GM13976 (cell line): ENCODE results near the gene NCR3LG1.
A peak's percentile ranks its signal among the peaks of the same experiment; 100 is the strongest.

Experiments
- DNase-seq: peaks from one replicate; pipeline ENCODE4 v3.0.0; 2012; ENCODE audit warnings: low spot score
- in situ Hi-C: fragments of 300-500 bp; cut with MboI; formaldehyde crosslinking; loops from one replicate; pipeline ENCODE4 v1.12.0; 2022; ENCODE audit warnings: low sequenced_read_pairs, mixed read lengths, inconsistent platforms; ENCODE audit not compliant: unreplicated experiment
- TF ChIP-seq, protein P1 (sequence below): IDR thresholded peaks from 2 replicates; pipeline ENCODE4 v1.5.1; 2012; ENCODE audit warnings: borderline replicate concordance, mild to moderate bottlenecking; ENCODE audit not compliant: insufficient read depth; ENCODE audit errors: extremely low read depth, missing control alignments, control extremely low read depth

The NCR3LG1 gene

DNA sequence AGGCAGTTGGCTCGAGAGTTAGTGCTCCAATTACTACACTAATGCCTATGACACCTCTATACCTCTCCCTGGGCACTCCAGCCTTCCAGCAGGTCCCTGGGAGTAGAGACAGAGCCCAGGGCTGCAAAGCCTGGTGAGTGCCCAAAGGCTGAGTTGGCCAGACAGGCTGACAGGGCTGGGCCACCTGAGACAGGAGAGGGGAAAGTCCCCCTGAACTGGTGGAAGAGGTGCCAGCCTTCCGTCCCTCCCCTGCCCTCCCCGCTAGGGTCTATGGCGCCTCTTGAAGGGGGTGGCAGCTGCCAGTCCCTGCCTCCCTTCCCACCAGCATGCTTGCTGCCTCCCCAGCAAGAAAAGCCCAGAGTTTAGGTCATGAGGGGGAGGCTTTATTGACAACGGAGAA lies 33.9 kb downstream of the NCR3LG1 start:
- no peak for DNase-seq
- TF ChIP-seq, protein P1, sequence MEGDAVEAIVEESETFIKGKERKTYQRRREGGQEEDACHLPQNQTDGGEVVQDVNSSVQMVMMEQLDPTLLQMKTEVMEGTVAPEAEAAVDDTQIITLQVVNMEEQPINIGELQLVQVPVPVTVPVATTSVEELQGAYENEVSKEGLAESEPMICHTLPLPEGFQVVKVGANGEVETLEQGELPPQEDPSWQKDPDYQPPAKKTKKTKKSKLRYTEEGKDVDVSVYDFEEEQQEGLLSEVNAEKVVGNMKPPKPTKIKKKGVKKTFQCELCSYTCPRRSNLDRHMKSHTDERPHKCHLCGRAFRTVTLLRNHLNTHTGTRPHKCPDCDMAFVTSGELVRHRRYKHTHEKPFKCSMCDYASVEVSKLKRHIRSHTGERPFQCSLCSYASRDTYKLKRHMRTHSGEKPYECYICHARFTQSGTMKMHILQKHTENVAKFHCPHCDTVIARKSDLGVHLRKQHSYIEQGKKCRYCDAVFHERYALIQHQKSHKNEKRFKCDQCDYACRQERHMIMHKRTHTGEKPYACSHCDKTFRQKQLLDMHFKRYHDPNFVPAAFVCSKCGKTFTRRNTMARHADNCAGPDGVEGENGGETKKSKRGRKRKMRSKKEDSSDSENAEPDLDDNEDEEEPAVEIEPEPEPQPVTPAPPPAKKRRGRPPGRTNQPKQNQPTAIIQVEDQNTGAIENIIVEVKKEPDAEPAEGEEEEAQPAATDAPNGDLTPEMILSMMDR = no peak
- in situ Hi-C loops = no loop called here

DNA sequence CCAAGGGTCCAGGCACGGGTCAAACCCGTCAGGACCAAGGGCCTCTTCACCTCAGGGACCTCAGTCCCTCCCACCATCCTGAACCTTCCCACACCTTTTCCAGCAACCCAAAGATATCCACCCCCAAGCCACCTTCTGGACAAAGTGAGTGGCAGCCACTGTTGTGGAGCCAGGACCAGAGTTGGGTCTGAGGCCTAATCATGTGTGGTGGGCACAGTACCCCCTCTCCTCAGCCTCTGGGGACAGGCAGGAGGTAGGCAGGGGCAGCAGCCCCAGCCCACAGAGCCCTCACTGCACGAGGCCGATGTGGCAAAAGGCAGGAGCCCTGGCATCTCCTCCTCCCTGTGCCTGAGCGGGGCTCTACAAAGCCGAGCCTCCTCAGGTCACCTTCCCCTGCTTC lies 34.3 kb downstream of the NCR3LG1 start:
- TF ChIP-seq, protein P1 = no peak
- in situ Hi-C loops = no loop called here
- no peak for DNase-seq

DNA sequence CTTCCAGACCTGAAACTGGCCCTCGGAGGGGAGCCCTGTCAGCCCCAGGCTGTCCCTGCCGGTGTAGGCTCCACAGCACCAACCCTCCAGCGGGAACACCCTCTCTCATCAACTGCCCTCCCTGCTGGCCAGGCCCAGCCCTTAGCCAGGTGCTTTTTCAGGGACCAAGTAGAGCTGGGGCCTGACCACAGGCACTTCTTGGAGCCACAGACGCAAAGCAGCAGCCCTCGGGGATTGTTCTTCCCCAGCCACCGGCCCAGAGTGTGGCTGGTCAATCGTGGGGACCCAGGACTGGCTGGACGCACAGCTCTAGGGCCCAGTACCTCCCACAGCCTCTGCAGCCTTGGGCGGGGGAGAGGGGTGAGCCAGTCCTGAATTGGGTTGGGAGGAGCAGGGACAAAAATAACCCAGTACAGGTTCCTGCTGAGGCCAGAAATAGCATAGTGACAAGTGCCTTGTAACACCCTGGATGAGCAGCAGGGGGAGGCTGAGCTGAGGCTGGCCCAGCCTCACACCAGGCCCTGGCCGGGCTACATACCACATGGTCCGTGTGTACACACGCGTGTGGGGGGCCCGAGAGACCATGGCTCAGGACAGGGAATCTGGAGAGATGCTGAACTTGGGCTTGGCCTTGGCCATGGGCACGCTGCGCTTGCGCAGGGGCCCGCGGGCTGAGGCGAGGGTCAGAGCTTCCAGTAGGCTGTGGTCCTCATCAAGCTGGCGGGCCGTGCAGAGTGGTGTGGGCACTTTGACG lies 34.9 kb downstream of the NCR3LG1 start:
- in situ Hi-C loops = no loop called here
- TF ChIP-seq, protein P1 = peak; percentile 48
- DNase-seq = peak; percentile 75

DNA sequence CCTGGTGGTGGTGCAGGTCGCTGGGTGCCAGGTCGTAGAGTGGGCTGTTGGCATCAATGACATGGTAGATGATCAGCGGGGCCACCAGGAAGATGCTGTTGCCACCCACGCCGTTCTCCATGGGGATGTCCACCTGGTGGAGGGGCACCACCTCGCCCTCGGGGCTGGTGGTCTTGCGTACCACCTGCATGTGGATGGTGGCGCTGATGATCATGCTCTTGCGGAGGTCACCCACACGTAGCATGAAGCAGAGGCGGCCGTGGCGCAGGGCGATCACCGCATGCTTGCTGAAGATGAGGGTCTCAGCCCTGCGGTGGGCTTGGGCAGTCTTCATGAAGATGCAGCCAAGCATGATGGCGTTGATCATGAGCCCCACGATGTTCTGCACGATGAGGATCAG lies 35.7 kb downstream of the NCR3LG1 start:
- TF ChIP-seq, protein P1 = no peak
- in situ Hi-C loops = no loop called here

DNA sequence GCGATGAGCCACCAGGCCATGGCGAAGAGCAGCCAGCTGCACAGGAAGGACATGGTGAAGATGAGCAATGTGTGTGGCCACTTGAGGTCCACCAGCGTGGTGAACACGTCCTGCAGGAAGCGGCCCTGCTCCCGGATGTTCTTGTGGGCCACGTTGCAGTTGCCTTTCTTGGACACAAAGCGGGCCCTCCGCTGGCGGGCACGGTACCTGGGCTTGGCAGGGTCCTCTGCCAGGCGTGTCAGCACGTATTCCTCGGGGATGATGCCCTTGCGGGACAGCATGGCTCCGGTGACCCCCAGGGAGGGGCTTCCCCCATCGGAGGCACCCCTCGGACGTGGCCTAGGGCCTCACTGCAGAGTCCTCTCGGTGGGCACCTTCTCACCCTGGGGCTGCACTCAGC lies 36.2 kb downstream of the NCR3LG1 start:
- TF ChIP-seq, protein P1 = no peak
- peak; percentile 14 for DNase-seq
- in situ Hi-C loops = no loop called here

More for the DNA sequence above, 35.7 kb downstream of the NCR3LG1 start:
- no peak for DNase-seq

DNA sequence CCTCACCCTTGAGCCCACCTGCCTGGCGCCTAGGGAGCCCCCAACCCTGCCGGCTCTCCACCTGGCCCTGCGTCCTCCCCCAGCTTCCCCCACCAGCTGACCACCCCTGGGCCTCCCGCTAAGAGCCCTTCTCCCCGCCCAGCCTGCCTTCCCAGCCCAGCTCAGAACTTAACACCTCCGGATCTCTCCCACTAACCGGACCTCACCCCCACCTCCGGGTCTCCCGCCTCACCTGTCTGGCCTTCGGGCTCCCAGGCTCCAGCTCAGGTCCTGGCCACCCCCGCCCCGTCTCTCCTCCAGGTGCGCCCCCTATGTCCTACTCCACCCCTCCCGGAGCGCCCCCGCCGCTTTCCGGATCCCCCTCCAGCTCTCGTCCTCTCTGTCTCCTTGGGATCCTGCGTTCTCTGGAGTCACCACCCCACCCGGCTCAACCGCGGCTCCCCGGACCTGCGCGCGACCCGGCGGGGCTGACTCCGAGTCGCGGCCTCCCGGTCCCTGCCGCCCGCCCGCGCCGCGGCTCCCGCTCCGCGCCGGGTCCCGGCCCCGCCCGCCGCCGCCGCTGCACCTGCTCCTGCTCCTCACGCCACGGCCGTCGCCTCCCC lies 37.1 kb downstream of the NCR3LG1 start, which contains the start of gene KCNJ11:
Gene KCNJ11 (minus strand): TSS at position 51 of the 602 bp plus-strand sequence. CDS start 568 bp downstream, outside the sequence.
- peak; percentile 34 for DNase-seq
- TF ChIP-seq, protein P1 = peak; percentile 7
- in situ Hi-C loops = no loop called here
